Endothelial cell (in vitro differentiated cells): ENCODE data around the gene ACAA2. TPM values are rescaled to one million over a fixed set of nuclear protein-coding genes. Genes with fewer than 3 reads are reported as not detected.

Experiments used
- DNase-seq: peaks from one replicate; pipeline ENCODE4 v3.0.0; 2021; ENCODE audit warnings: low spot score
- H3K27ac Mint-ChIP-seq: one replicate; pipeline ENCODE4 v1.8.0; 2021; ENCODE audit warnings: mixed read lengths, inconsistent platforms; ENCODE audit not compliant: unreplicated experiment
- H3K27me3 Mint-ChIP-seq: one replicate; pipeline ENCODE4 v1.8.0; 2021; ENCODE audit warnings: mild to moderate bottlenecking, moderate library complexity, mixed read lengths, inconsistent platforms; ENCODE audit not compliant: unreplicated experiment
- H3K36me3 Mint-ChIP-seq: one replicate; pipeline ENCODE4 v1.8.0; 2021; ENCODE audit warnings: mild to moderate bottlenecking, low read depth, mixed read lengths, inconsistent platforms; ENCODE audit not compliant: unreplicated experiment
- H3K4me1 Mint-ChIP-seq: one replicate; pipeline ENCODE4 v1.8.0; 2021; ENCODE audit warnings: mild to moderate bottlenecking, mixed read lengths, inconsistent platforms; ENCODE audit not compliant: unreplicated experiment
- H3K4me3 Mint-ChIP-seq: one replicate; pipeline ENCODE4 v1.8.0; 2021; ENCODE audit warnings: mild to moderate bottlenecking, mixed read lengths, inconsistent platforms; ENCODE audit not compliant: unreplicated experiment
- H3K9me3 Mint-ChIP-seq: one replicate; pipeline ENCODE4 v1.8.0; 2021; ENCODE audit warnings: mixed read lengths, inconsistent platforms; ENCODE audit not compliant: unreplicated experiment
- CTCF ChIP-seq: fragments of 200-600 bp; sonication (generic); IDR thresholded peaks from one replicate; pipeline ENCODE4 v1.5.0; 2021; ENCODE audit warnings: antibody characterized with exemption; ENCODE audit not compliant: unreplicated experiment
- total RNA-seq: library from RNA; stranded (reverse); fragmentation: NEBNext Ultra II Directional; extraction: Animal tissue kit (Norgen Biotek cat#: 25700); gene quantifications from one replicate; pipeline ENCODE4 v1.2.1, GENCODE V29; 2021; ENCODE audit not compliant: unreplicated experiment

The ACAA2 gene
- total RNA-seq, 1 donor from 2014 or later, result 50.6 TPM

GRCh38 chr18:49744376-49745008 is 68.8 kb downstream of the ACAA2 start:
- DNase-seq, result no peak
- no peaks in the 10 kb centered on the region for H3K36me3 Mint-ChIP-seq
- TF ChIP-seq CTCF, result no peak
- no peaks in the 10 kb centered on the region for H3K9me3 Mint-ChIP-seq
- no peak overlapping the region for H3K27ac Mint-ChIP-seq
- H3K4me3 Mint-ChIP-seq, result no peak overlapping the region
- H3K27me3 Mint-ChIP-seq, result peaks cover 4% of the 10 kb centered on the region
- no peaks in the 10 kb centered on the region for H3K4me1 Mint-ChIP-seq

- Mint-ChIP-seq H3K27me3 (peaks cover 4% of the 10 kb centered on the region), H3K4me1 (no peaks in the 10 kb centered on the region)
- TF ChIP-seq CTCF, result no peak
Measured at GRCh38 chr18:49743117-49743567, 70.2 kb downstream of the ACAA2 start.

GRCh38 chr18:49742316-49743116 is 70.8 kb downstream of the ACAA2 start:
- Mint-ChIP-seq H3K27ac (no peak overlapping the region), H3K36me3 (no peaks in the 10 kb centered on the region), H3K9me3 (no peaks in the 10 kb centered on the region), H3K4me3 (no peak overlapping the region), H3K4me1 (no peaks in the 10 kb centered on the region), H3K27me3 (peaks cover 4% of the 10 kb centered on the region)
- no peak for DNase-seq
- TF ChIP-seq CTCF, result no peak

More at GRCh38 chr18:49743117-49743567, 70.2 kb downstream of the ACAA2 start:
- no peak for DNase-seq
- Mint-ChIP-seq H3K27ac (no peak overlapping the region), H3K9me3 (no peaks in the 10 kb centered on the region), H3K36me3 (no peaks in the 10 kb centered on the region), H3K4me3 (no peak overlapping the region)

- no peak for TF ChIP-seq CTCF
- no peak overlapping the region for H3K4me3 Mint-ChIP-seq
- DNase-seq, result no peak
- no peaks in the 10 kb centered on the region for H3K27me3 Mint-ChIP-seq
- no peak overlapping the region for H3K27ac Mint-ChIP-seq
- no peaks in the 10 kb centered on the region for H3K4me1 Mint-ChIP-seq
- H3K9me3 Mint-ChIP-seq, result no peaks in the 10 kb centered on the region
- no peaks in the 10 kb centered on the region for H3K36me3 Mint-ChIP-seq
Measured at GRCh38 chr18:49739275-49739674, 74.1 kb downstream of the ACAA2 start.

- no peaks in the 10 kb centered on the region for H3K36me3 Mint-ChIP-seq
- no peak overlapping the region for H3K4me3 Mint-ChIP-seq
- TF ChIP-seq CTCF, result no peak
- H3K4me1 Mint-ChIP-seq, result peaks cover 2% of the 10 kb centered on the region
- H3K27me3 Mint-ChIP-seq, result no peaks in the 10 kb centered on the region
- H3K27ac Mint-ChIP-seq, result no peak overlapping the region
- no peak for DNase-seq
- H3K9me3 Mint-ChIP-seq, result no peaks in the 10 kb centered on the region
Measured at GRCh38 chr18:49738721-49739120, 74.6 kb downstream of the ACAA2 start.
